Neural cell (in vitro differentiated cells): ENCODE data around the gene ASIC2.

Experiments used
- CTCF ChIP-seq: fragments of 450-650 bp; IDR thresholded peaks from 2 replicates; pipeline ENCODE4 v1.5.1; 2014; ENCODE audit warnings: antibody characterized with exemption, mild to moderate bottlenecking, moderate library complexity; ENCODE audit not compliant: poor library complexity, severe bottlenecking
- EZH2 ChIP-seq: fragments of 200-600, 300-800 bp; shearing (Covaris generic), sonication (generic); IDR thresholded peaks from 2 replicates; pipeline ENCODE4 v1.6.1; 2014; ENCODE audit warnings: antibody characterized with exemption, low read length, borderline replicate concordance, mild to moderate bottlenecking; ENCODE audit not compliant: insufficient read depth, poor library complexity, severe bottlenecking

DNA sequence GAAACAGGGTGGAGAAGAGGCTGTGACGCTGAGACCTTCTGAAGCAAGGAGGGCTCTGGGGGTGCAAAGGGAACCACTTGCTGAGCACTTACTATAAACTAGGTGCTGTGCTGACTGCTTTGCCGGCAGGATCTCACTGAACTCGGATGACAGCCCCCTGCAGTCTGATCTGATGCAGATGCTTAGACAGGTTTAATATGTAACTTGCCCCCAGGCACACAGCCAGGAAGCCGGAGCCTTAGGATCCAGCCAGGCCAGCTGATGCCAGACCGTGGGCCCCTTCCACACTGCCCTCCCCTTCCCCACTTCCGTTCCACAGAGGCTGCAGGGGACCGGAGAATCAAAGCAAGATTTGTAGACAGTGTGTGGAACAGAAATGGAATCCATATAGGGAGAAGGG, 278.3 kb downstream of the ASIC2 start:
- TF ChIP-seq CTCF (no peak), EZH2 (no peak)
